GM23338 (cell line): Measurements from ENCODE around the gene SERPINI1. TPM values are rescaled to one million over a fixed set of nuclear protein-coding genes. Genes with fewer than 3 reads are reported as not detected.

ENCODE experiments used
- ATAC-seq: fragments of 200-7000 bp; cut with Tn5 transposase; 3 replicates; pipeline ENCODE4 v1.9.1; 2020
- DNase-seq: peaks from one replicate; pipeline ENCODE4 v3.0.0-alpha.2; 2015; ENCODE audit warnings: low spot score
- H2AFZ ChIP-seq: fragments of 200-600 bp; sonication (generic); 2 replicates; pipeline ENCODE4 v1.8.0; 2016; ENCODE audit warnings: antibody characterized with exemption, mild to moderate bottlenecking, moderate library complexity
- H3F3A ChIP-seq: fragments of 200-600 bp; sonication (generic); replicated peaks from 2 replicates; pipeline ENCODE4 v1.8.0; 2017; ENCODE audit warnings: antibody characterized with exemption, mixed run types, low read depth
- H3K27ac ChIP-seq: fragments of 200-600 bp; sonication (generic); 2 replicates; pipeline ENCODE4 v1.6.1; 2016; ENCODE audit warnings: low read depth
- H3K27me3 ChIP-seq: fragments of 200-600 bp; sonication (generic); 2 replicates; pipeline ENCODE4 v1.8.0; 2016; ENCODE audit warnings: mild to moderate bottlenecking, mixed run types, moderate library complexity; ENCODE audit not compliant: insufficient read depth
- H3K36me3 ChIP-seq: fragments of 200-600 bp; sonication (generic); 2 replicates; pipeline ENCODE4 v1.8.0; 2016; ENCODE audit warnings: mild to moderate bottlenecking; ENCODE audit not compliant: insufficient read depth
- H3K4me1 ChIP-seq: fragments of 200-600 bp; sonication (generic); 2 replicates; pipeline ENCODE4 v1.8.0; 2016; ENCODE audit warnings: mild to moderate bottlenecking, moderate library complexity; ENCODE audit not compliant: insufficient read depth
- H3K4me2 ChIP-seq: fragments of 200-600 bp; sonication (generic); 2 replicates; pipeline ENCODE4 v1.7.1; 2017; ENCODE audit warnings: mixed run types
- H3K4me3 ChIP-seq: fragments of 200-600 bp; sonication (generic); 2 replicates; pipeline ENCODE4 v1.6.1; 2016; ENCODE audit warnings: mixed run types
- H3K79me2 ChIP-seq: fragments of 200-600 bp; sonication (generic); replicated peaks from 2 replicates; pipeline ENCODE4 v1.8.0; 2017; ENCODE audit warnings: mild to moderate bottlenecking; ENCODE audit not compliant: insufficient read depth
- H3K9me2 ChIP-seq: fragments of 200-600 bp; sonication (generic); 2 replicates; pipeline ENCODE4 v1.8.0; 2017; ENCODE audit not compliant: insufficient read depth
- H4K20me1 ChIP-seq: fragments of 200-600 bp; sonication (generic); replicated peaks from 2 replicates; pipeline ENCODE4 v1.8.0; 2017; ENCODE audit warnings: mild to moderate bottlenecking; ENCODE audit not compliant: insufficient read depth
- H3K27ac Mint-ChIP-seq: 2 replicates; pipeline ENCODE4 v1.8.0; 2020; ENCODE audit warnings: inconsistent platforms, mild to moderate bottlenecking, moderate library complexity, mixed read lengths
- H3K27me3 Mint-ChIP-seq: 3 replicates; pipeline ENCODE4 v1.8.0; 2022; ENCODE audit warnings: low read depth, mild to moderate bottlenecking, moderate library complexity, mixed read lengths, inconsistent platforms; ENCODE audit not compliant: insufficient read depth, poor library complexity
- H3K36me3 Mint-ChIP-seq: 3 replicates; pipeline ENCODE4 v1.8.0; 2021; ENCODE audit warnings: low read depth, mild to moderate bottlenecking, inconsistent platforms, moderate library complexity, mixed read lengths
- H3K4me1 Mint-ChIP-seq: 3 replicates; pipeline ENCODE4 v1.8.0; 2020; ENCODE audit warnings: mild to moderate bottlenecking, inconsistent platforms, mixed read lengths
- H3K4me3 Mint-ChIP-seq: 3 replicates; pipeline ENCODE4 v1.8.0; 2021; ENCODE audit warnings: moderate library complexity, mild to moderate bottlenecking, inconsistent platforms, mixed read lengths
- H3K9me3 Mint-ChIP-seq: 3 replicates; pipeline ENCODE4 v1.8.0; 2020; ENCODE audit warnings: moderate library complexity, mild to moderate bottlenecking, inconsistent platforms, mixed read lengths
- ETS1 ChIP-seq: IDR thresholded peaks from 2 replicates; pipeline ENCODE4 v1.6.1; 2016; ENCODE audit warnings: antibody characterized with exemption
- EZH2phosphoT487 ChIP-seq: fragments of 200-600 bp; sonication (generic); IDR thresholded peaks from one replicate; pipeline ENCODE4 v1.8.1; 2018; ENCODE audit warnings: antibody characterized with exemption; ENCODE audit not compliant: unreplicated experiment
- JUNB ChIP-seq: IDR thresholded peaks from one replicate; pipeline ENCODE4 v1.6.1; 2016; ENCODE audit warnings: antibody characterized with exemption; ENCODE audit not compliant: unreplicated experiment
- REST ChIP-seq: IDR thresholded peaks from one replicate; pipeline ENCODE4 v1.6.1; 2018; ENCODE audit warnings: antibody characterized with exemption; ENCODE audit not compliant: unreplicated experiment
- STAT1 ChIP-seq: IDR thresholded peaks from one replicate; pipeline ENCODE4 v1.6.1; 2016; ENCODE audit warnings: antibody characterized with exemption; ENCODE audit not compliant: unreplicated experiment
- ZNF114 ChIP-seq: fragments of 250-450 bp; sonication (Bioruptor Pico); IDR thresholded peaks from 2 replicates; pipeline ENCODE4 v1.5.0; 2020; ENCODE audit warnings: mild to moderate bottlenecking, moderate library complexity
- polyA plus RNA-seq: library from polyadenylated mRNA; unstranded; fragments of >200 nt; fragmentation: Nextera tagmentation; extraction: Ambion mirVana; gene quantifications from 2 replicates; pipeline ENCODE4 v1.2.1, GENCODE V29; 2016
- total RNA-seq: library from RNA; depleted of rRNA; stranded (reverse); fragments of >200 nt; shearing (Covaris generic); gene quantifications from 2 replicates; pipeline ENCODE4 v1.2.3, GENCODE V29; 2014

The SERPINI1 gene
- total and polyA plus RNA-seq, 2 experiments from 2014 or later: 9.2 to 26.6 TPM

- H3K79me2 ChIP-seq: peaks cover 15% of the 10 kb centered on the region; the same call in 1 of the 2 replicates
- H3K9me2 ChIP-seq: no peaks in the 10 kb centered on the region
- no peak for ATAC-seq
- H3K27me3 ChIP-seq: no peaks in the 10 kb centered on the region
- Mint-ChIP-seq H3K4me3 (no peak overlapping the region), H3K4me1 (peaks cover 8% of the 10 kb centered on the region; the same call in 1 of the 3 replicates), H3K27ac (no peak overlapping the region; the same call in 1 of the 2 replicates), H3K36me3 (peaks cover 9% of the 10 kb centered on the region; the same call in 2 of the 3 replicates), H3K27me3 (no peaks in the 10 kb centered on the region), H3K9me3 (no peaks in the 10 kb centered on the region)
- no peak overlapping the region for H2AFZ ChIP-seq
- no peak overlapping the region for H3K4me3 ChIP-seq
- no peak for TF ChIP-seq EZH2phosphoT487
- H3K4me1 ChIP-seq: no peaks in the 10 kb centered on the region
- no peaks in the 10 kb centered on the region; the same call in 1 of the 2 replicates for H3K36me3 ChIP-seq
- H3K4me2 ChIP-seq: no peak overlapping the region
- H3K27ac ChIP-seq: no peak overlapping the region
- no peak for DNase-seq
- no peaks in the 10 kb centered on the region for H4K20me1 ChIP-seq
- no peaks in the 10 kb centered on the region for H3F3A ChIP-seq
Measured at GRCh38 chr3:167700926-167701325, 34.6 kb upstream of the SERPINI1 start.

DNA sequence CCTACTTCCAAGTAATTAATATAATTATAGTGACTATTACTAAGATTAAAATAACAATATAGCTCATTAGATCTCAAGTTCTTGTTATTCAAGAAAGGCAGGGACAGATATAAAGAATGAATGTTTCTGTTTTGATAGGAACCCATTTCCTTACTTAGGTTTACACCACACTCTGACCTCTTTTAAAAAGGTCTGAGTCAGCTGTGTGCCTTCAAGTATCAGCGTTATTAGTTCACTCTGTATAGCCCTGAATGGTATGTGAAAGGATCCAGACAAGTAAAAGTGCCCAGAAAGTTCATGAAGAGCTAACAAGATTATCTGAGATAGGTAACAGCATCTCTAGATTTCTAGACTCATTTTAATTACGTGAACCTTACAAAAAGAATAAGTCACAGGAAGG lies 29.7 kb upstream of the SERPINI1 start:
- ATAC-seq (no peak), DNase-seq (no peak)
- Mint-ChIP-seq H3K36me3 (peaks cover 31% of the 10 kb centered on the region), H3K4me3 (no peak overlapping the region), H3K4me1 (peaks cover 16% of the 10 kb centered on the region), H3K27me3 (no peaks in the 10 kb centered on the region), H3K27ac (no peak overlapping the region), H3K9me3 (no peaks in the 10 kb centered on the region)
- no peaks in the 10 kb centered on the region for H3F3A ChIP-seq
- no peaks in the 10 kb centered on the region for H4K20me1 ChIP-seq
- H3K4me3 ChIP-seq: no peak overlapping the region
- H2AFZ ChIP-seq: no peak overlapping the region
- no peaks in the 10 kb centered on the region for H3K27me3 ChIP-seq
- H3K36me3 ChIP-seq: no peaks in the 10 kb centered on the region; the same call in 1 of the 2 replicates
- peaks cover 3% of the 10 kb centered on the region; the same call in 1 of the 2 replicates for H3K9me2 ChIP-seq
- H3K27ac ChIP-seq: no peak overlapping the region
- no peak overlapping the region for H3K4me2 ChIP-seq
- H3K79me2 ChIP-seq: peaks cover 52% of the 10 kb centered on the region
- TF ChIP-seq EZH2phosphoT487 (no peak), REST (no peak), ETS1 (no peak), ZNF114 (CRISPR knock-in tag) (no peak), JUNB (no peak), STAT1 (no peak)
- no peaks in the 10 kb centered on the region for H3K4me1 ChIP-seq
